SKM-1 (cell line): ENCODE data around the gene ERFE.
"Not testable (repeated sequence)": the region's sequence is repeated elsewhere in the genome, so short reads cannot be mapped to it uniquely, and the experiment has no call there.

Experiments used
- DNase-seq: peaks from one replicate; lab custom pipeline; 2025; ENCODE audit not compliant: unreplicated experiment; lab: John Stamatoyannopoulos, UW

The ERFE gene

DNA sequence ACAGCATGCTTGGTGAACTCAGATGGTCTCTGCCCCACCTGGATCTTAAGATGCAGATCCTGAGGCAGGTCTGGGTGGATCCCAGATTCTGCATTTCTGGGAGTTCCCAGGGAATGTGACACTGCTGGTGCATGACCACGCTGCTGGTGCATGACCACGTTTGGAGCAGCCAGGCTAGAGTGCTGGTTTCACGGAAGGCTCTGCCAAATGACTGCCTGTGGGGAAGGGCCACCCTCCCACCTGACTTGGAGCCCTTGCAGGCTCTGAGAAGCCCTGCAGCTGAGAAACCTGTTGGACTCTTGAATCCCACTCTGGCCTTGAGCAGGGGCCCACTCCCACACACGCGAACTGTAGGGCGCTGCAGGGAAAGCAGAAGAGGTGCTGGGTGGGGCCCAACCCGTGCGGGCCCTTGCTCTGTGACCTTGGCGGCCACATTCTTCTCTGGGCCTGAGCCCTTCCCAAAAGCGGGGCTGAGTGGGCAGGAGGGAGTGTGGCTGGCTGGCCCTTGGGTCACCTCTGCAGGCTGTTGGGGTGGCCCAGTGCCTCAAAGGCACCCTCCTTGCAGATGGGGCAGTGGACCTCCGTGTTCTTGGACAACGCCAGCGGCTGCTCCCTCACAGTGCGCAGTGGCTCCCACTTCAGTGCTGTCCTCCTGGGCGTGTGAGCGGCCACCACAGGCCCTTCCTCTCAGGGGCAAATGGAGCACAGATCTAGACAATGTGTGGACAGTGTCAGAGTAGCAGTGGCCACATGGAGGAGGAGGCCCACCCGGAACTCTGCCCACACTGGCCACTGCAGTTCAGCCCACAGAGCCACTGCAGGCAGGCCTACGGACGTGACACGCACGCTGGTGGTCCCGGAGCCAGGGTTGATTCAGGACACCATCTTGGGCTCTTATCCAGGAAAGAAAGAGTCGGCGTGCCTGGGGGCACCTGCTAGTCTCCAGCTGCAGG, 7.9 kb downstream of the ERFE start:
- no peak for DNase-seq

DNA sequence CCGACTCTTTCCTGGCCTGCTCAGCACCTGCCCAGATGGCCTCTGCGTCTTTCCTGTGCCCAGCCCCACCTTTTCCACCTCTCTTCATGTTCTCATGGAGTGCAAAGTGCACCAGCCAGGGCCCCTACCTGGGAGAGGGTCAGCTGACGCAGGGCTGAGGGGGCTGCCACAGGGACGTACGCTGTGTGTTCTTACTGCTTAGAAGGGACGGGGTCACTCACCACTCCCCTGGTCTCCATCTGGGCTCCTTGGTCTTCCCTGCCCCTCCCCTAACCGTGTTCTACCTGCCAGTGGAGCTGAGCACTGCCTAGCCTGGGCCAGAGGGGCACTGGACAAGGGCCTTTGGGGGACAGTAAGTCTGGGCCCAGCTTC, 8.6 kb downstream of the ERFE start:
- DNase-seq: no peak

DNA sequence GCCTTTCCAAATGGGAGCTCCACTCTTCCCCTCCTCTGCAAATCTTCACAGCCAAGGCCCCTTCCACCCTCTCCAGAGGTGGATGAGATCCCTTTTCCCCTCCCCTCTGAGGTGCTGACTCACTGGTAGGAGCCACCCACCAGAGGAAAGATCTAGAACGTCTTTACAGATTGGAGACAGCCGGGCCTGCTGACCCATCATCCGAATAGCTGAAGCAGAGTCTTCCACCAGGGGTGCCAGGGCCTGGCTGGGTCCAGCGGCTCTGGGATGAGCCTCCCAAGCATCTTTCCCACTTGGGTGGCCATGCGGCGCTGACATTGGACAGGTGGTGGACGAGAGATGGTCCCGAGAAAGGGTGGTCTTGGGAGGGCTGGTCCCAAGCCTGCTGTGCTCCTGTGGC, 9.0 kb downstream of the ERFE start:
- no peak for DNase-seq

DNA sequence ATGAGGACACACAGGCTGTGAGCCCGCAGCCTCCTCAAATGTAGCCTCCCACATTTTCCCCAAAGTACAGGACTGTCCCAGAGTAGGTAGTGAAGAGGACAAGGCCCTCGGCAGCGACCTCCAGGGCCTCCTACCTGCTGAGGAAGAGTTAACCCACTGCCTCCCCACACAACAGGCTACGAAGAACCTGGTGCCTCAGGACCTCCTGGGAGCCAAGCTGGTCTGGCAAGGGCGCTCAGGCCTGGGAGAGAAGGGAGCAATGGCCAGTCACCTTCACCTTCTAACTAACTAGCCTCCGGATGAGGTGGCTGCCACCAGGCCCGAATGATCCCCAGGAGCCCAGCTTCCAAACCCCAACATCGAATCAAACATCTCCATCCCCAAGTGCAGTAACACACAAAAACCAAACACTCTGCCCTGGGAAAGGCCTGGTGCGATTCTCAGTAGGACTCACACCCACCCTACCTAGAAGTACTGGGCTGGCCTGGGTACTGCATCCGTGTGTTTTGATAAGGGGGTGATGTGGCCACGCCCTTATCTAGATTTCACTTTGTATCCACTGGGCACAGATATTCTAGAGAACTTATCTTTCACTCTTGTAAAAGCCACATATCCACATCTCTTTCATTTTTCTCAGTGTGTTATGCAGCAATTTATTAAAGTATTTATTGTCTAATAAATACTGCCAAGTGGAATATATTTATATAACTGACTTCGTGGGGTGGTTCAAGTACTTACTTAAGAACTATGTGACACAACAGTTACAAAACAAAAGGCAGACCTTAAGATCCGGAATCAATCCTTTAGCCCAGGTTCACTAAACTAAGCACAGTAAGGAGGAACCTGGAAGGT, 9.7 kb downstream of the ERFE start:
- DNase-seq: no peak

DNA sequence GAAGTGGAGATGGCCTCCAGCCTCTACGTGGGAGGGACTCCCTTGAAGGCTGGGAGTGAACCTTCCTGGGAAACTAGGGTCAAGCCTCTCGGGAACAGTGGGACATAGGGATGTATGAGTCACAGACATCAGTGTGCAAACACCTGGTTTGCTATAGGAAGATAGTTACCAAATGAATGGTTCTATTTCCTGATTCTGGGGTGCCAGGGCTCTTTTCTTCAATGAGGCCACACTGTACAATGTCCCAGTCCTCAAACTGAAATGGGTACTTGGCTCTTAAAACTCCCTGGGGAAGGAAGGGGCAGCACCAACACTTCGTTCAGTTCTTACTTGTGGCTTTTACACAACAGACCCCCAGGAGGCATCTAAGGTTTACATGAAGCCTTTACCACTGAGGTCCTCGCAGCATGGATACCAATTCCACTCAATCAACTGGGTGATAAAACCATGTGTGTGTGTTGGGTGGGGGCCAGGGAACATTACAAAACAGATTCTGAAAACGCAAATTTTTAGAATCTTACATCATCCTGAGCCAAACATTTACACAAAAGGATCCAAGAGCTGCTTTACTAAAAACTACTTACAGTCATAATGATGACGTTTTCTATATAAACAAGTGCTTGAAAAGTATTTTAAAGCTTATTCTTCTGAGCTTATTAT, 10.4 kb downstream of the ERFE start:
- DNase-seq: no peak

DNA sequence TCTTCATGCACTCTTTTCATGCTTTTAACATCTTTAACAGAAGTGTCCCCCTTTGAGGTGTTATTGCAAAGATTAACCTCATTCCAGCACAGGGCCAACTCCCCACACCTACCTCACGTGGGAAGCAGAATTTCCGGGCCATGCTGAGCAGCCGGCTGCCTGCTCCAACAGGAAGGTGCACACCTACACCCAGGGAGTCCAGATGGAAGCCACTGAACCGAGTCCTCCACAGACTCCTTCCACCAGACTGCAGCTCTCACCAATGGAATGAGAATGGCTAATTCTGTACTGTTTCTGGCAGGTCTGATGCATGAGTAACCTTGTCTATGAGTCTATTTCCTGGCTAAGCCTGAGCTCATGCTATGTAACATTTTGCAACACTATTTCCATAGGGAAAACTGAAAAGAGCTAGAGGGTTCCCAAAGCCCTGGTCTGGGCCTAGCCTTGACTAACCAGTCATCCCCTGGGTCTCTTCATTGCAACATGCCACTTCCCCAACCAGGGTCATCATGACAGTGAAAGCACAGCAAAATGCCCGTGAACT, 11.0 kb downstream of the ERFE start:
- no peak for DNase-seq

DNA sequence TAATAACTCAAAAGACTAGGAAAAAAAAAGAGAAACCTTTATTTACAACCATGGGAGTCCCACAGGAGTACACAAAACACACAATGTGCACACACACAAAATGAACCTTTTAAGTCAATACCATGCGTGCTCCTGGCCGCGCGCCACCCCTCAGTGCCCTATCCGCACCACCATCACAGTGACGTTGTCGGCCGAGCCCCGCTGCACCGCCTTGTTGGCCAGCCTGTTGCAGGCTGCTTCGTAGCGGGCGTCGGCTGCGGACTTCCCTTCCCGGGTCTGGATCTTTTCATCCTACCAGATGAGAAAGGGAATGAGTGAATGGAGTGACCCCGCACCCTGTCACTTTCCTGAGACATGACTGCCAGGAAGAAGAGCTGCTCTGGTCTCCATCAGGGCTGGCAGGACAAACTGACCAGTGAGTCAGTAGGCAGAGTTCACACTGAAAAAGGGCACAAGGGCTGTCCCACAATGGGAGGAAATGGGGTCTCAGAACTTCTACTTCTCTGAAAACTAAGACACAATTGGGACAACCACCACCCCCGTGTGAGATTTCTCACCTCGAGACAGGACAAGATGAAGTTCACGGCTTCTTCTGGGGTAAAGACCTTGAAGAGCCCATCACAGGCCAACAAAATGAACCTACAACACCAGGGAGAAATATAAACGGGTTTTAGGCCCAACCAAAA, 11.8 kb downstream of the ERFE start:
- DNase-seq: no peak

DNA sequence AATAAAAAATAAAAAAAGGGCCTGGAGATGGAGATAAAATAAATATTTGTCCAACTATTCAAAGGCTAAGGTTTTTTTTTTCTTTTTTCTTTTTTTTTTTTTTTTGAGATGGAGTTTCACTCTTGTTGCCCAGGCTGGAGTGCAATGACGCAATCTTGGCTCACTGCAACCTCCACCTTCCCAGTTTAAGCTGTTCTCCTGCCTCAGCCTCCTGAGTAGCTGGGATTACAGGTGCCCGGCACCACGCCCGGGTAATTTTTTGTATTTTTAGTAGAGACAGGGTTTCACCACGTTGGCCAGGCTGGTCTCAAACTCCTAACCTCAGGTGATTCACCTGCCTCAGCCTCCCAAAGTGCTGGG, 12.3 kb downstream of the ERFE start:
- DNase-seq: not testable (repeated sequence)

DNA sequence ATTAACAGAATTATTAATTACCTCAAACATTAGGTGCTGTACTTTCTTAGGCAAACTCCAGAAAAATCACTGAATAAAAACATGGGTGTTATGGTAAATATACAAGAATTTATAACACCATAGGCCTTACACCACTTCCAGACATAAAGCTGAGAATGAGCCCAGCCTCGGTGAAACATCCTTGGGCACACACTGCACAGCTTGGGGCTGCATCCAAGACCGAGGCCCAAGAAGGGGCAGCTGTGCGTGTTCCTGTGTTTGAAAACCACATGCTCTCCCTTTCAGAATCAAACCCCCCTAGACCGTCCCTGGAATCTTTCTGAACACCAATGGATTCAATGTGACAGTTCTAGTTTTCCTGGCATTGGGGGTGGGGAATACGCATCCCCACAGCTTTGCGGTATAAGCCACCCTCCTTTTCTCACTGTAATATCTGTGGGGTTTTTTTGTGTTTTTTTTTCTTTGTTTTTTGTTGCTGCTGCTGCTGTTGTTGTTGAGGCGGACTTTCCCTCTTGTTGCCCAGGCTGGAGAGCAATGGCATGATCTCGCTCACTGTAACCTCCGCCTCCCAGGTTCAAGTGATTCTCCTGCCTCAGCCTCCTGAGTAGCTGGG, 12.9 kb downstream of the ERFE start:
- DNase-seq: no peak

DNA sequence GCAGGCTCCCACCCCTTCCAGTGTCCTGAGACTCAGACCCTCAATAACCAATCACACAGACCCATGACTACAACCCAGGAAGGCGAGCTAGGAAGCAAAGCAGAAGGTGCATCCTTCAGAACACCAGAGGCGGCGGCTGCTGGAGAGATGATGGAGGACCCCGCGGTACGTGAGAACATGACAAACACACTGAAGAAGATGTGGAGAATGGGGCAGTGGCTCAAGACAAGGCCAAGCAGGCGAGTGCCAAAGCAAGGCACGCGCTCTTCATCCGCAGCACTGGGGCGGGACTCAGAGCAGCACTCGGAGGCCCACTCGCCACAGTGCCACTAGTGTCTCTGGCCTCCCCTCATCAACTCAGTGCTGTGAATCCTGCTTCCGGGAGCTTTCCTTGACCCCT, 13.7 kb downstream of the ERFE start:
- DNase-seq: no peak

DNA sequence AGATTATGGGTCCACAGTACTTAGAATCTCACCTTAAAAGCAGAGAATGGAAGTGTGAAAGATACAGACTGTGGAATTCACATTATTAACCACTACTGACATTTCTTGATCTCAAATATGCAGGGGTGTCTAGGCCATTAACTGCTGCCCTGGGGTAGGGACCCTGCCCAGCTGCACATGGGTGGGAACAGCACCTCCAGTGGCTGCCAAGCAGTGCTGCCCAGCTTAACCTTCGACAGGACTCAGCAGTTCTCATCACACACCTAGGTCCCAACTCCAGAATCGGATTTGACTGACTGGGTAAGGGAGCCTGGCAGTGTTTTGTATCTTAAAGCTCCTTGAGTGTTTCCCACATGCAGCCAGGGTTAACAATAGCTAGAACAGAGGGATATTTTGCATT, 14.9 kb downstream of the ERFE start:
- DNase-seq: no peak

DNA sequence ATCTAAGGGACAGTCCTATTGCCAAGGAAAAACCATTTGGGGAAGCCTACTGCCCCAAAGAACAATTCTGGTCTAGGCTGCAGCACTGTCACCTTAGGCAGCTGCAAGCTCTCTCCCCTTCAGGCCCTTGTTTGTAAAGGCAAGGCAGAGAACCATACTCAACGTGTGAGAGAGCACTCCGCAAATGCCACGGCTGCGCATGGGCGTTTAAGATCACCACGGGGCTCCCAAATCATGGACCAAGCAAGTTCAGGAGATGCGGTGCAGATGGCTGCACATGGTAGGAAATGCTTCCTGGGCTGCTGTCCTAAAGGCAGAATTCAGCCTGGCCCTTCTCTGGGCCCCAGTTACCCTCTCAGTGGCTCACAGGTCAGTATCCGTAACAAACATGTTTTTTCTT, 15.5 kb downstream of the ERFE start:
- DNase-seq: no peak

DNA sequence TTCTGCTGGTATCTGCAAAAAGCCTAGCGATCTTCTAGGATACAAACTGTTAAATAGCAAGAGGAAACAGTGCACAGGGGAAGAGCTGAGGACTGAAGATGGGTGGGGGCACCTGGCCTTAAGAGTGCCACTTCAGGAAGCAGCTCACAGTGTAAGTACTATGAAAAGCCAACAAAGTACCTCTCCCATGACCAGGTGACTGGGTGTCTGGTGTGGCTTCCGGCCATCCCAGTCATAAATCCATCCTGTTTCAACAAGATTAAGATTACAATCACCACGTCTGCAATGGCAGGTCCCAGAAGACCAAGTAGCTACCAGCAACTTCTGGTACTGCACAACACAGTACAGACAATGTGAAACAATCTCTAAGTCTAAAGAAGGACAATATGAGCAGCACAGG, 15.9 kb downstream of the ERFE start:
- no peak for DNase-seq

DNA sequence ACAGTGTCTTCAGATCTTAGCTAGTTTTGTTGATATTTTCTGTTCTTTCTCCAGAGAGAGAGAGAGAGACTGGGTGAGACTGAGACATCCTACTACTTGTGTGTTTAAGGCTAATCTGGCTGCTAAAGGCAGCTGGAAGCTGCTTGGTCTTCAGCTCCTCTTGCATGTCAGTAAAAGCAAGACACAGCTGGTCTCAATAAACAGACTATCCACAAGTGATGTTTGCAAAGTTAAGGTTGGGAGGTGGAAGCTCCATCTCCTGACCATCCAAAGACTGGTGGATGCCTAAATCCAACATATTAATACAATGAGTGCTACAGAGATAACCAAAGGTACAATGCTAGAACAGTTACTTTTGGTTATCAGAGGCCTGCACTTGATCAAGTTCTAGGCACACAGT, 17.8 kb downstream of the ERFE start:
- DNase-seq: no peak

DNA sequence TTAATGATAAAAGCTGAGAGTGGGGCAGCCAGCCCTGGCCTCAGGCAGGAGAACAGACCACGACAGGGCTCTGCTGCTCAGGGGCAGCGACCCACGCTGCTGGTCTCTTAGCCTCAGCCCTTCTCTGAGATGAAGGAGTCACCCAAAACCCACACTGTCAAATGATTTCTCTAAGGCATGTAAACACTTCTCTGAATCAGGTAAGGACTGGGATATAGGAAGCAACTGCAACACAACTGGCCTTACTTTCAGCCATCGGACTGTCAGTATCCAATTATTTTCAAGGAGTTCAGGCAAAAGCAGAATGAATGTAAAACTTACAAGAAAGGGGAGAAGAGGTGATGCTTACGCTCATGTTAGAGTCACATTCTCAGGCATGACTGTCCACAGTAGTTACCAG, 21.8 kb downstream of the ERFE start:
- no peak for DNase-seq

DNA sequence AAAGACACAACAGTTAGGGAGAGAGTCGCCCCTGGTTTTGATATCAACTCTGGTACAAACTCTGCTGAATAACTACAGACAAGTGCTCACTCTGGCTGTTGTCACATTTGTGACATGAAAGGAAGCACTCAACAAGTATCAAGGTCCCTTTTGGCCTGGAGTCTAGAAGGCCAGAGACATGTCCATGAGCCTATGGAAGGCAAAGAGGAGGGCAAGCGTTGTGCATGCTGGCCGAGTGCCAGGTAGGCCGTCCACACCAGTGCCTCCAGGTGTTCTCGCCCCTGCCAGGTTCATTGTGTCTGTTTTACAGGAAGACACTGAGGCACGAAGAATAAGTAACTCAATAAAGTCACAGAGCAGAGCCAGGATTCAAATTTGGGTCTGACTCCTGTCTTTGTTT, 23.6 kb downstream of the ERFE start:
- no peak for DNase-seq

DNA sequence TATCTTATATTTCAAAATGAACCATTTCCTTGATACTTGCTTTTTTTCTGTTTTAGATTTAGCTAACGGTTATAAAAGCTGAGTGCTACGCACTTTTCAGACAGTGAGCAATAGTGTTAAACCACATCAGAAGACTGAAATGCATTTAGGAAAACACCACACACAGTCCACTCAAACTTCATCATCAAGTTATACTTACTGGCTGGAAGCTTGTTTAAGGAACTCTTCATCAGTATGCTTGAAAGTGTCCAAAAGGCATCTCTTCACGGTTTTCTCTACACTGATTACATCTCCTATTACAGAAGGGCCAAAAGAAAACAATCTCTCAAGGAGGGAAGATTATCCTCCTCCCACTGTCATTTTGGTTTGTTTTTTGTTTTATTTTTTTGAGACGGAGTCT, 25.1 kb downstream of the ERFE start:
- DNase-seq: no peak

DNA sequence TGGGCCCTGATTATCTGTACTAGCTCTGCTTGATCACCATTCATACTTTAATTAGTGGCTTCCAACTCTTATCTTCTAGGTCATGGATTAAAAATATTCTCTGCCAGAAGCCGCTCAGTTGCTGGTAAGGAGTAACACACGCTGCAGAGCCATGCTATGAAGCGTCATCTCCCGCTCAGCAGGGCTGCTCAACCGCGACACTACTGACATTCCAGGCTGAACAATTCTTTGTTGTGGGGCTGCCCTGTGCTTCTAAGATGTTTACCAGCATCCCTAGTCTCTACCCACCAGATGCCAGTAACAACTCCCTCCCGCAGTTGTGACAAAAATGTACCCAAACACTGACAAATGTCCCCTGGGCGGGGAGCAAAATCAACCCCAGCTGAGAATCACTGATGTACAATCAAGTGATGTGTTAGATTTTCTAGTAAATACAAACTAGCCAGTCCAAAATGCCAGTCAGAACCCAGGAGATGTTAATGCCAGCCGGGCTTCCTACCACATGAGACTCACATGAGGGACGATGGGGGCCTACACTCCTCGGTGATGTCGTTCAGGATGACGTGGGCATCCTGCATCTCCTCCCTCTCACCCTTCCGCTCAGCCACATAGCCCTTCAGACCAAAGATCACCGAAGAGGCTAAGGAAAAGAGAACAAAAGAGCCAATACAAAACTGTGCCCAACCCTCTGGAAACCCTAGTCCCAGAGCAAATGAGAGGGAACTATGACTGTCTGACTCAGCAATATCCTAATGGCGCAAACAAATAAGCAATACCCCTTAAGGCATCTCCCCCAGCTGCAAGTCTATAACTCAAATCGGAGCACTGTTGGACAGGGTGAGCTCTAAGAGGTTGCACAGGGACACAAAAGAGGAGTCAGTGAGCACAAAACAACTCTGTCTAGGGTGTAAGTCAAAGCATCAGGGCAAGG, 29.1 kb downstream of the ERFE start:
- no peak for DNase-seq

DNA sequence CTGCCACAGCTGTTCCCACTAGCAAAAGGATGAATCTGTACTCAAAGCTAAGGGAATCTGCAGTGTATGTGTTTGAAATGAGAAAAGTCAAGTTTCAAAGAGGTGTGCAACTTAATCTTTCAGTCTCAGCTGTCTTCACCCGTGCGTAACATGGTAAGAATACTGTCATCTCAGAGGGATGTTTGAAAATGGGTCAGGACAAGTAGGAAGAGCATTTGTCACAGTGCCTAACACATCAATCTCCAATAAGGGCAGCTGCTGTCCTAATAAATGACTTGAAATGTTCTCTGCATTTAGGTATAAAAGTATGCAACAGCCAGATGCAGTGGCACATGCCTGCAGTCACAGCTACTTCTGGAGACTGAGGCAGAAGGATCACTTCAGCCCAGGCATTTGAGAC, 31.7 kb downstream of the ERFE start:
- no peak for DNase-seq
